GM18498 (cell line): ENCODE data around the gene ZNG1B.
"Not testable (repeated sequence)": the region's sequence is repeated elsewhere in the genome, so short reads cannot be mapped to it uniquely, and the experiment has no call there.

Experiments used
- ATAC-seq: cut with Tn5 transposase; IDR thresholded peaks from one replicate; pipeline ENCODE4 v1.9.1; 2021; ENCODE audit warnings: mild to moderate bottlenecking, moderate library complexity; ENCODE audit not compliant: unreplicated experiment

ZNG1B gene

DNA sequence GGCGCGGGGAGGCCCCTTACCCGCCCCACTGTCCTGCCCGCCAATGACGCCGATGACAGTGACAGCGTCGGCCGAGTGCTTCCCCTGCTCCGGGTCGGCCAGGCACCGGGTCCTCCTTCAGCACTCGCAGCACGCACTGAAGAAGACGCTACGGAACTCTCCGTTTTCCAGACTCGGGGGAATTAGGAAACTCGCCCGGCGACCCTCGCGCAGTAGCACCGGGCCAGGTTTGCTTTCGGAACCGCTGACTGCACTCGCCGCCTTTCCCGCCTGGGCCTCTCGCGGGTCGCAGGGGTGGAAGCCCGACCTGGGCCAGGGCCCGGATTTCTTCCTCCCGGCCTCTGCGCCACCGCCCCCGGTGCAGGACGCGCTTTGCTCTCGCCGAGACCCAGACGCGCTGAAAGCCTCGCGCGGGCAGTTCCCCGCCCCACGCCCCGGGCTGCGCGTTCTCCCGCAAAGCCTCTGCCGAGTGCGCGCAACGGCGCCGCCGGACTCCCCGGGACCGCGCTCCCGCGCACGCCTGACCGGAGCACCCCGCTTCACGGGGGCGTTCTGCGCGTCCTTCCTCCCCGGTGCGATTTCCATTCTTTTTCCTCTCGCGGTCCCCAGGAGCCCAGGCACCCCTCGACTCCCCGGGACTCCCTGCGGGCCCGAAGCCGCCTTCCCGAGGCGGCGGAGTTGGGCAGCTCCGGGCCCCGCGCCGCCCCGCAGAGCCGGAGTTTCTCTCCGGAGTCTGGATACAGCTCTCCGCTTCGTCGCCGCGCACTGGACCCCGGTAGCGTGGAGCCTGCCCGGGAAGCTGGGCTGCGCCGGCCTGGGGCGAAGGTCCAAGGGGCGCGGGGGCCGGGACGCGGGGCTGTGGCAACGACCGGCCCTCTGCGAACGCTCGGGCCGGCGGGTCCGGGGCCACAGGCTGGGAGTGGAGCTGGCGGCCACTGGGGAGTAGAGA is 65.9 kb downstream of the ZNG1B start:
- not testable (repeated sequence) for ATAC-seq

DNA sequence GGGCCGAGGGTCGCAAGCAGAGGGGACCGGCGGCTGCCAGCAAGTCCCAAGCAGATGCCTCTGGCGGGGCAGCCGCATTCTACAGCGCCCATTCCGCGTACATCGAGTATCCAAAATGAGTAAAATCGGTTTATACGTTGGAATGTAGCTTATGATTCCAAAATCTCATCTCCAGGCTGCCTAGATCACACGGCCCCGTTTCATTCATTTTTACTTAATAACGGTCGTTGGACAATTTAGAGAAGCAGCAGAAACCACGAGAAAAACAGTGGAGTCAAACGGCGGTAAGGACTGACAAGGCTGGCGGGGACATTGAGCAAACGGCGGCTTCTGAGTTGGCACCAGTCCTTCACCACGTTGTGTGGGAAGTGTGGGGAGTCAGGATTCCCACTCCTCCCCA is 66.6 kb downstream of the ZNG1B start:
- ATAC-seq: not testable (repeated sequence)

DNA sequence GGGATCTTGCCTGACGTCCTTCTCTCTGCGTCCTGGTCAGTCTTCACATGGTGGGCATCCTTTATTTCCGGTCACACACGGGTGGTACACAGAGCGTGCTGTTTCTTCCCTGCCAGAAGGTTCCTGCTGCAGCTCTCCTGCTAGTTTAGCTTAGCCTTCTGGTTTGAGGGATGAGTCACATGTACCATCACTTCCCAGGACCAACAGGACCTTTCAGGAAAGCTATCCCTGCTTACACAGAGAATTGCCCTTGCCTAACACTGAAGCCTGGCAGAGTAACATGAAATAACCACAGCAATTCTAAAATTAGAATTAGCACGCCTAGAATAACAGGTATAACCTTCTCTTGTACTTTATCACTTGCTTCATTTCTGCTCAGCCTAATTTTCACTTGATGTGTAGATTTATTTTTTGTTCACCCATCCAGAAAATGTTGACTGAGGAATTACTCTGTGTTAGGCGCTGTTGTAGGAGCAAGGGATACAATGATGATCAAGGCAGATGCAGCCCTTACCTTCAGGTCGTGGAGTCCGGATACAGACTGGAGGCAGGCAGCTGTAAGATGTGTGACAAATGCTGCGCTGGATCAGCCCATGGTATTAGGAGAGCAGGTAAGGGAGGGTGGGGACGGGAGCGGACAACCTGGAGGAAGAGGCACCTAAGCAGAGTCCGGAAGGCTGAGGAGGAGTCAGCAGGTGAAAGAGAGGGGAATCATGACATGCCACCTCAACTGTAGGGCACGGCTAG is 70.1 kb downstream of the ZNG1B start:
- ATAC-seq: not testable (repeated sequence)

GRCh38 chr2:113508187-113508586 is 70.7 kb downstream of the ZNG1B start:
- ATAC-seq: not testable (repeated sequence)

DNA sequence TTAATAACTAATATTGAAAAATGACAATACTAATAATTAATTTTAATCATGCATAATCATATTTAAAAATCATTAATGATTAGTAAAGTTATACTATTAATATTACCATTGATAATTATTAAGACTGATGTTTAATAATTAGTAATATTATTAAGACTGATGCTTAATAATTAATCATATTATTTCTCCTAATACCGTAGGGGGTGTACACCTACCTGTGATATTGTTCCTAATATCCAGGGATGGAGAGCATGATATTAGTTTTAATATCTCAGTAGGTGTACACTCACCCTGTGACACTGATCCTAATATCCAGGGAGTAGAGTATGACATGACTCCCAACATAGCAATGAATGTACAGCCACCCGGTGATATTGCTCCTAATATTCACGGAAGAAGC is 73.4 kb downstream of the ZNG1B start:
- ATAC-seq: not testable (repeated sequence)

DNA sequence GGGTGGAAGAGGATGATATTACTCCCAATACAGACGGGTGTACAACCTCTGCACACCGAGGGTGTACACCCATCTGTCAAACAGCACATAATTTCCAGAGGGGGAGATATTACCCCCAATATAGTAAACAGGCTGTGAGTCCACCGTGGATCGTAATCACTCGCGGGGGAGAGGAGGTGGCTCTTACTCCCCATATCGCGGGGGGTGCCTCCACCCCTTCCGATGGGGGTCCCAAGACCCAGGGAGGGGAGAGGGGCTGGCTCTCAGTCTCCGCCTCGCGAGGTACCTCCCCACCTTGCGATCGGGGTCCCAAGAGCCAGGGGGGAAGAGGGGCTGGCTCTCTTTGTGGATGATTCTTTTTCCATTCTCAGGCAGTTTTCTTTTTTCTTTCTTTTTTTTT is 74.4 kb downstream of the ZNG1B start:
- not testable (repeated sequence) for ATAC-seq

DNA sequence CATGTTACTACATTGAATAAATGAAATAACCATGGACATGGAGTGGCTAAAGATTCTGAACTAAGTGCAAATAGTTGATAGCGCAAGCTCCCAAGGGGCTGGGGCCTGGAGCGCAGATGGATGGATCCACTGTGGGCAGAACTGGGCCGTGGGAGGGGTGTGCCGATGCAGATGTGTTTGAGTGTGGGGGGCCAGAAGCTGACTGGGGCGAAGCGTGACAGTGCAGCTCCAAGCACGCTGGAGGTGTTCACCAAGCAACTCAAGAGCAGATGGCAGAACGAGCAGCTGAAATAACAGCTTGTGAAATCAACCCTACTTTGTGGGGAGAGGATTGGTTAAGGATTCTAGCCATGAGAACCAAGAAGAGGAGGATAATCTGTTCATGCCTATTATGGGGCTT is 78.0 kb downstream of the ZNG1B start:
- ATAC-seq: not testable (repeated sequence)

- not testable (repeated sequence) for ATAC-seq
Measured at GRCh38 chr2:113515995-113516394, 78.5 kb downstream of the ZNG1B start.

GRCh38 chr2:113517025-113517424 is 79.5 kb downstream of the ZNG1B start:
- ATAC-seq: not testable (repeated sequence)

GRCh38 chr2:113520837-113521236 is 83.3 kb downstream of the ZNG1B start:
- ATAC-seq: not testable (repeated sequence)

- not testable (repeated sequence) for ATAC-seq
Measured at GRCh38 chr2:113521492-113521891, 84.0 kb downstream of the ZNG1B start.

GRCh38 chr2:113524986-113525385 is 87.5 kb downstream of the ZNG1B start:
- ATAC-seq: not testable (repeated sequence)

DNA sequence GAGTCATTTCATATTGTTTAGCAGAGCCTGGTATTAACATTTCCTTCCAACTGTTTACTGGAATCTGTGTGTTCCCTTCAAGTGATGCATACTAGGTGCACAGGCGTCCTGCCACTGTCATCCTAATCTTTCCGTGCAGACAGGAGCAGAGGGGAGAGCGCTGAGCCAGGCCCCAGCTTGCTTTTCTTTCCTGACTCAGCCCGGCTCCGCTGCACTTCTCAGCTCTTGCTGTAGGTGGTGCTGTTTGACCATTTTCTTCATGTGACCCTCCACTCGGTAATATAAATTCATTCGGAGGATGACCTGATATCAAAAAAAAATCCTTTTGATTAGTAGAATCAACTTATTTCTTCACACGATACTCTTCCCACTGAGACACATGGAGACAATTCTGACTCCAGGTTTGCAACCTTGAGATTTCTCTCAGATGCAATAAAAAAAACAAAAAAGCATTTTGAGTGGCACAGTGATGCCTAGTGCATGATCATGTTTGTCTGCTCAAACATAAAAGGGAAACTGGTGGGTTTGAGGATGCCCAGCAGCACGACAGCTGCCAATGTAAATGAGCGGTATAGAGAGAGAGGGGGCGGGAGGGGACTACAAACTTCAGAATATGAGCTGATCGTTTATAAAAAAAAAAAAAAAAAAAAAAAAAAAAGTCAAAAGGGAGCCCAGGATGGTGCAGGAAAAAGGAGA is 90.0 kb downstream of the ZNG1B start:
- ATAC-seq: peak; percentile 90

GRCh38 chr2:113528126-113528525 is 90.6 kb downstream of the ZNG1B start:
- ATAC-seq: not testable (repeated sequence)

- ATAC-seq: not testable (repeated sequence)
Measured at GRCh38 chr2:113528904-113529303, 91.4 kb downstream of the ZNG1B start.

GRCh38 chr2:113532991-113533390 is 95.5 kb downstream of the ZNG1B start:
- ATAC-seq: not testable (repeated sequence)

DNA sequence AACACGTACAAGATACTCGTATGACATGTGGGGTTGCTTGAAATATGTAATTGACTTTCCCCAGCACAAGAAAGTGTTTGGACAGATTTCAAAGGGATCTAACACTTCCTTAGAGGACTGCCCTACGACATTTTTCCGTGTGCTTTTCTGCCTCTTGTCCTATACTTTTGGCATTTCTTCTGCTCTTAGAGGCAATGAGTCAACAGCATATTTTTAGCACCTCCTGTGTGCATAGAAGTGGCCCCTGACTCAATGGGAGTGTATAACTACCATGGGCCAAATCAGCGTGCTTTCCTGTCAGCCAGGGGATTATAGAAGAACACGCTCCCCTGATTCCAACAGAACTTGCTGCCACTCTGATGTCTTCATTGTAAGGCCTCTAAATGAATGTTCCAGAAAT is 99.1 kb downstream of the ZNG1B start:
- not testable (repeated sequence) for ATAC-seq

GRCh38 chr2:113540834-113541203 is 103.3 kb downstream of the ZNG1B start:
- ATAC-seq: not testable (repeated sequence)

GRCh38 chr2:113541204-113541975 is 103.9 kb downstream of the ZNG1B start:
- not testable (repeated sequence) for ATAC-seq

GRCh38 chr2:113541976-113542485 is 104.5 kb downstream of the ZNG1B start:
- not testable (repeated sequence) for ATAC-seq
